ENCODE results near the gene UQCRFS1.

DNA sequence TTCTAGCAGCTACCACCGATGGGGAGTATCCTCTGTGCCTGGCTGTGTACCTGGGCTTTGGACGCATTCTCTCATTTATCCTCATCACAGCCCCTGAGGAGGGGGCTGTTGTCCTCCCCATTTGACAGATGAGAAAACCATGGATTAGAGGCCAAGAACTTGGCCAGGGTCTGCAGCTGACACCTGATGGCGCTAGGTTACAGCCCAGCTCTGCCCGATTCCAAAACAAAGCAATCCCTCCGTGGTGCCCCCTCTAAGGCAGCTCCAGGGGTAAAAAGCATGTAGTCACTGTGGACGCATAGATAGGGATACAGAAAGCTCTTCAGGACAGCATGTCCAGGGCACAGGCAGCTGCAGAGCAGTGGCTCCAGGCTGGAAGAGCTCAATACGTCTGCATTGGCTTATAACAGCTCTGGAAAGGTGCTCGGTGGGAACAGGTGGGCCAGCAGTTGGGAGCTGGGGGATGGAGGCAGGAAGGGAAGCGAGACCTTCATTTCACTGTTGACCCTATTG, 35.4 kb upstream of the UQCRFS1 start:
- TF ChIP-seq, protein P1, sequence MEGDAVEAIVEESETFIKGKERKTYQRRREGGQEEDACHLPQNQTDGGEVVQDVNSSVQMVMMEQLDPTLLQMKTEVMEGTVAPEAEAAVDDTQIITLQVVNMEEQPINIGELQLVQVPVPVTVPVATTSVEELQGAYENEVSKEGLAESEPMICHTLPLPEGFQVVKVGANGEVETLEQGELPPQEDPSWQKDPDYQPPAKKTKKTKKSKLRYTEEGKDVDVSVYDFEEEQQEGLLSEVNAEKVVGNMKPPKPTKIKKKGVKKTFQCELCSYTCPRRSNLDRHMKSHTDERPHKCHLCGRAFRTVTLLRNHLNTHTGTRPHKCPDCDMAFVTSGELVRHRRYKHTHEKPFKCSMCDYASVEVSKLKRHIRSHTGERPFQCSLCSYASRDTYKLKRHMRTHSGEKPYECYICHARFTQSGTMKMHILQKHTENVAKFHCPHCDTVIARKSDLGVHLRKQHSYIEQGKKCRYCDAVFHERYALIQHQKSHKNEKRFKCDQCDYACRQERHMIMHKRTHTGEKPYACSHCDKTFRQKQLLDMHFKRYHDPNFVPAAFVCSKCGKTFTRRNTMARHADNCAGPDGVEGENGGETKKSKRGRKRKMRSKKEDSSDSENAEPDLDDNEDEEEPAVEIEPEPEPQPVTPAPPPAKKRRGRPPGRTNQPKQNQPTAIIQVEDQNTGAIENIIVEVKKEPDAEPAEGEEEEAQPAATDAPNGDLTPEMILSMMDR (IDR thresholded peaks at IDR 0.05) = no peak
- TF ChIP-seq ZFX (IDR thresholded peaks at IDR 0.05; ENCODE audit: borderline replicate concordance) = no peak

Data from 22Rv1 (cell line).